ENCODE data around the gene ZNF593OS.

ZNF593OS gene

GRCh38 chr1:26171084-26172072 is at the start of gene ZNF593OS:
ZNF593OS (minus strand) TSS chr1:26171832; CDS start chr1:26171661, 171 bp downstream.
- no peak for DNase-seq

- no peak for DNase-seq
These were observed 49.5 kb upstream of the ZNF593OS start for GRCh38 chr1:26221094-26221493.

GRCh38 chr1:26220199-26220912 is 48.7 kb upstream of the ZNF593OS start:
- peak; percentile 21 for DNase-seq

GRCh38 chr1:26218906-26219494 is 47.4 kb upstream of the ZNF593OS start:
- no peak for DNase-seq

GRCh38 chr1:26215246-26215645 is 43.6 kb upstream of the ZNF593OS start:
- DNase-seq: no peak

GRCh38 chr1:26213335-26213905 is 41.8 kb upstream of the ZNF593OS start:
- DNase-seq: no peak

- DNase-seq: no peak
These were observed 41.1 kb upstream of the ZNF593OS start for GRCh38 chr1:26212726-26213125.

GRCh38 chr1:26210147-26210870 is 38.7 kb upstream of the ZNF593OS start:
- DNase-seq: no peak

GRCh38 chr1:26203642-26204318 is 32.1 kb upstream of the ZNF593OS start:
- peak; percentile 31 for DNase-seq

- no peak for DNase-seq
These were observed 28.8 kb upstream of the ZNF593OS start for GRCh38 chr1:26200413-26200812.

GRCh38 chr1:26197813-26198212 is 26.2 kb upstream of the ZNF593OS start:
- DNase-seq: no peak

GRCh38 chr1:26197301-26197700 is 25.7 kb upstream of the ZNF593OS start:
- no peak for DNase-seq

GRCh38 chr1:26195805-26196204 is 24.2 kb upstream of the ZNF593OS start:
- no peak for DNase-seq

- DNase-seq: no peak
These were observed 20.1 kb upstream of the ZNF593OS start for GRCh38 chr1:26191739-26192138.

- no peak for DNase-seq
These were observed 18.8 kb upstream of the ZNF593OS start, which contains the start of gene CATSPER4 for GRCh38 chr1:26190373-26190987. CATSPER4 (plus strand) TSS chr1:26190602; CDS start chr1:26190628, 26 bp downstream.

GRCh38 chr1:26189751-26190275 is 18.2 kb upstream of the ZNF593OS start:
- no peak for DNase-seq

GRCh38 chr1:26189331-26189730 is 17.7 kb upstream of the ZNF593OS start:
- no peak for DNase-seq

- no peak for DNase-seq
These were observed 16.8 kb upstream of the ZNF593OS start for GRCh38 chr1:26188477-26188876.

- no peak for DNase-seq
These were observed 16.2 kb upstream of the ZNF593OS start for GRCh38 chr1:26187882-26188281.

- DNase-seq: no peak
These were observed 13.3 kb upstream of the ZNF593OS start for GRCh38 chr1:26184883-26185282.

GRCh38 chr1:26184086-26184485 is 12.5 kb upstream of the ZNF593OS start:
- DNase-seq: no peak

Measured in NCI-H524 treated with DMSO at 0.1 percent for 48 hours (cell line).